ENCODE results near the gene TMEM154. TPM values are rescaled to one million over a fixed set of nuclear protein-coding genes. Genes with fewer than 3 reads are reported as not detected.
A peak's percentile ranks its signal among the peaks of the same experiment; 100 is the strongest.

TMEM154 gene
- total and polyA plus RNA-seq, 11 donors, result 0.27 to 8.0 (median 1.6) TPM

GRCh38 chr4:152644130-152644529 lies 35.7 kb downstream of the TMEM154 start:
- TF ChIP-seq, protein P1, sequence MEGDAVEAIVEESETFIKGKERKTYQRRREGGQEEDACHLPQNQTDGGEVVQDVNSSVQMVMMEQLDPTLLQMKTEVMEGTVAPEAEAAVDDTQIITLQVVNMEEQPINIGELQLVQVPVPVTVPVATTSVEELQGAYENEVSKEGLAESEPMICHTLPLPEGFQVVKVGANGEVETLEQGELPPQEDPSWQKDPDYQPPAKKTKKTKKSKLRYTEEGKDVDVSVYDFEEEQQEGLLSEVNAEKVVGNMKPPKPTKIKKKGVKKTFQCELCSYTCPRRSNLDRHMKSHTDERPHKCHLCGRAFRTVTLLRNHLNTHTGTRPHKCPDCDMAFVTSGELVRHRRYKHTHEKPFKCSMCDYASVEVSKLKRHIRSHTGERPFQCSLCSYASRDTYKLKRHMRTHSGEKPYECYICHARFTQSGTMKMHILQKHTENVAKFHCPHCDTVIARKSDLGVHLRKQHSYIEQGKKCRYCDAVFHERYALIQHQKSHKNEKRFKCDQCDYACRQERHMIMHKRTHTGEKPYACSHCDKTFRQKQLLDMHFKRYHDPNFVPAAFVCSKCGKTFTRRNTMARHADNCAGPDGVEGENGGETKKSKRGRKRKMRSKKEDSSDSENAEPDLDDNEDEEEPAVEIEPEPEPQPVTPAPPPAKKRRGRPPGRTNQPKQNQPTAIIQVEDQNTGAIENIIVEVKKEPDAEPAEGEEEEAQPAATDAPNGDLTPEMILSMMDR (IDR thresholded peaks at IDR 0.05), result no peak
- TF ChIP-seq POLR2A (IDR thresholded peaks at IDR 0.05), result no peak
- Histone ChIP-seq H3K4me1 (peaks cover 0 to 25% (median 8%) of the 10 kb centered on the region in 12 donors), H3K36me3 (no peaks in the 10 kb centered on the region), H3K27me3 (no peaks in the 10 kb centered on the region), H3K4me3 (no peak overlapping the region), H3K9me3 (no peaks in the 10 kb centered on the region), H3K27ac (peak overlapping the region in 1 of 12 donors; percentile 73)
- intact Hi-C loops (cut with DNase I), result loop anchor here in 8 of 10 donors (5.0 to 10.0 kb wide), 8 partner anchors 88 to 232 kb away; no protein-coding TSS in a partner anchor
- ATAC-seq, result peak in 2 of 4 donors; percentile 43 to 48
- no peak for DNase-seq
- WGBS, 4 donors, result 32 to 52% (median 42%) methylated on average over 4 of the region's 4 CpGs

GRCh38 chr4:152643153-152644035 lies 36.4 kb downstream of the TMEM154 start:
- ATAC-seq (peak; percentile 35 to 60 (median 50)), DNase-seq (peak in 2 of 5 donors; percentile 21 to 31)
- 56 to 69% (median 63%) methylated on average over 8 of the region's 8 CpGs for WGBS, 4 donors
- peak overlapping the region in 3 of 12 donors; percentile 18 to 73 (median 21) for H3K27ac ChIP-seq
- peaks cover 0 to 25% (median 8%) of the 10 kb centered on the region in 12 donors for H3K4me1 ChIP-seq
- H3K9me3 ChIP-seq, result no peaks in the 10 kb centered on the region
- no peaks in the 10 kb centered on the region for H3K36me3 ChIP-seq
- no peak overlapping the region for H3K4me3 ChIP-seq
- TF ChIP-seq POLR2A (IDR thresholded peaks at IDR 0.05), result no peak
- TF ChIP-seq, protein P1 (IDR thresholded peaks at IDR 0.05), result no peak
- no peaks in the 10 kb centered on the region for H3K27me3 ChIP-seq
- intact Hi-C loops (cut with DNase I), result loop anchor here in 8 of 10 donors (5.0 to 10.0 kb wide), 8 partner anchors 89 to 231 kb away; no protein-coding TSS in a partner anchor

DNA sequence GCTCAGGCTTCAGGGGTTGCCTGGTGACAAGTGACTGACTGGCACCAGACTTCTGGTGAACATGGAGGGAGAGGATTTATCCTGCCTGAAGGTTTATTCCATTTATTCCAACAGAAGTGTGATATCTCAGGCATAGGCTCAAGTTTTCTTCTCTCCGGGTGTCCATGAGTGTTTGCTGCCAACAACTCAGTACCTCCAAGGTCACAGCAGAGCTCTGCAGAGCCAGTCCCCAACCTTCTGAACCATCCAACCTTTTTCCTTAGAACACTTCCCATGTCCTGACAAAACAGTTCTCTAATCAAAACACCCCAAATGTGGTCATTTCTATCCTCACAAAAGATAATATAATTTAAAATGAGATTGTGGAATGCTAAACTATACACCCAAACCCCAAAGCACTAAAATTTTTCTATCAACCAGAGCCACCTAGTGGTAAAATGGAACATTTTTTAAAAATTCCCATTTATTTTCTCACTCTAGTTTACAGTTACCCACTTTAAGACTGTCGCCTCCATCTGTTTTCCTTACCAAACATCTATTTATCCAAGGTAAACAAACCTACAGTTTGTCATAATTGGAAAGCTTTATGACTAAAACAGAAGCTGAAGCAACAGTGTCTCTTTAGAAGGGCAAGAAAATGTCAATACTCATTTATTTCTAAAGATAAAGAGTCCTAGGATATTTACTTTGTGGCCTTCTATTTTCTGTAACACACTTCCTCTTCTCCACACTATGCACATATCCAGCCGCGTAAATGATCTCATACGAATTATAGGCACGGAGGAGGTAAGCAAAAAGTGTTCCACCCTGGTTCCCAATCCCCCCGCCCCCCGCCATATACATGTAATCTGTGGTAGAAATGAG lies 39.5 kb downstream of the TMEM154 start:
- DNase-seq (no peak), ATAC-seq (peak in 1 of 4 donors; percentile 69)
- Histone ChIP-seq H3K36me3 (no peaks in the 10 kb centered on the region), H3K9me3 (no peaks in the 10 kb centered on the region), H3K4me1 (peaks cover 0 to 40% (median 8%) of the 10 kb centered on the region in 12 donors), H3K27ac (no peak overlapping the region), H3K27me3 (no peaks in the 10 kb centered on the region), H3K4me3 (no peak overlapping the region)
- no peak for TF ChIP-seq POLR2A (IDR thresholded peaks at IDR 0.05)
- TF ChIP-seq, protein P1 (IDR thresholded peaks at IDR 0.05), result peak; percentile 50 to 75 (median 63)
- 54 to 61% (median 60%) methylated on average over 8 of the region's 8 CpGs for WGBS, 4 donors
- intact Hi-C loops (cut with DNase I), result loop anchor here (2.0 to 10.0 kb wide), 9 partner anchors 92 to 228 kb away; no protein-coding TSS in a partner anchor
